Endothelial cell of umbilical vein (primary cell): ENCODE measurements around the gene JAGN1.

ENCODE experiments used
- EZH2 ChIP-seq: IDR thresholded peaks from 2 replicates; pipeline ENCODE4 v1.6.1; 2012; ENCODE audit warnings: borderline replicate concordance, low read depth, mild to moderate bottlenecking, moderate library complexity, low read length, inconsistent platforms; ENCODE audit not compliant: severe bottlenecking
- FOS ChIP-seq: IDR thresholded peaks from 2 replicates; pipeline ENCODE4 v1.6.1; 2011; ENCODE audit warnings: mild to moderate bottlenecking, low read length, moderate library complexity, borderline replicate concordance; ENCODE audit not compliant: insufficient read depth
- GATA2 ChIP-seq: IDR thresholded peaks from 2 replicates; pipeline ENCODE4 v1.7.0; 2011; ENCODE audit warnings: low read depth, mild to moderate bottlenecking, moderate library complexity, mixed read lengths, low read length; ENCODE audit not compliant: insufficient read length, insufficient read depth
- POLR2A ChIP-seq: IDR thresholded peaks from 2 replicates; pipeline ENCODE4 v1.6.1; 2012; ENCODE audit warnings: low read depth, mild to moderate bottlenecking, control low read depth, low read length
- POLR2AphosphoS5 ChIP-seq: IDR thresholded peaks from 2 replicates; pipeline ENCODE4 v1.6.1; 2012; ENCODE audit warnings: low read depth, mild to moderate bottlenecking, control low read depth, low read length, moderate library complexity; ENCODE audit not compliant: insufficient read depth
- TF ChIP-seq, protein P1 (sequence below): IDR thresholded peaks from 2 replicates; pipeline ENCODE4 v1.6.1; 2011; ENCODE audit not compliant: insufficient read depth, insufficient read length
- TF ChIP-seq, protein P2 (sequence below), 2 donors: IDR thresholded peaks; 1 replicate in 1 of 2; 2 replicates in 1 of 2; pipeline ENCODE4 v1.5.1; 2011; ENCODE audit warnings: low read length in 2 of 2, mild to moderate bottlenecking in 2 of 2, moderate library complexity in 2 of 2, control low read depth in 1 of 2, inconsistent platforms in 1 of 2, low read depth in 1 of 2; ENCODE audit not compliant: insufficient read depth in 1 of 2; ENCODE audit errors: extremely low read depth in 1 of 2

DNA sequence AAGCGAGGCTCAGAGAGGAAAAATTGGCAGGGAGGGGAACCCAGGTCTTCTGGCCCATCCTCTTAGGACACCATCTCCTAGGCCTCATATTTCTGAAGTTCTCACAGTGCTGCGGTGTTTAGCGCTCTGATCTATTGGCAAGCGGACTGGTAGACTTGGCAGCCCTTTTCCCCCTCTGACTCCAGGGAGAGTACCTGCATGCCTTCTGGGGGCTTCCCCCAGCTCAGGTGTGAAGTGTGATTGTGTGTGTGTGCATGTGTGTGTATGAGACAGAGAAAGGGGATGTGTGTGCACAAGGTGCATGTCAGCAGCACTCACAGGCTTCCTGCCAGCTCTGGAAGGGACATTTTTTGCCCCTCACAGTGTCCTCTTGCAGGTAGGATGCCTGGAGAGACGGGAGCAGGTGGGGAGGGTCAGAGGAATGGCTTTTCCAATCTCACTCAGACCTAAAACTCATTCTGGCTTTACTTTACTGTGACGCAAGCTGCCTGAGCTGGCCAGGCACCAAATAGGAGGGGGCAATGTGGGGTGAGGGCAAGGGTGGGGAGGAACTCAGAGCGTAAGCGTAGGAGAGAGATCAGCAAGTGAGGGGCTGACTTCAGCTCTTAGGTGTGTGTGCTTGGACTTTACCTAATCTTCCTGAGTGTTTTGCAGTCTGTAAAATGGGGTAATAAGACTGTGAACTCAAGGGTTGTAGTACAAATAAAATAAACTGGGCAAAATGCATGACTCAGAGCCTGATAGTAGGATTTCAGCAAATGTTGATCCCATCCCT lies 8.2 kb downstream of the JAGN1 start:
- TF ChIP-seq POLR2A (no peak), POLR2AphosphoS5 (no peak), EZH2 (no peak), FOS (no peak), GATA2 (no peak)
- TF ChIP-seq, protein P1, sequence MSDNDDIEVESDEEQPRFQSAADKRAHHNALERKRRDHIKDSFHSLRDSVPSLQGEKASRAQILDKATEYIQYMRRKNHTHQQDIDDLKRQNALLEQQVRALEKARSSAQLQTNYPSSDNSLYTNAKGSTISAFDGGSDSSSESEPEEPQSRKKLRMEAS = no peak
- TF ChIP-seq, protein P2, sequence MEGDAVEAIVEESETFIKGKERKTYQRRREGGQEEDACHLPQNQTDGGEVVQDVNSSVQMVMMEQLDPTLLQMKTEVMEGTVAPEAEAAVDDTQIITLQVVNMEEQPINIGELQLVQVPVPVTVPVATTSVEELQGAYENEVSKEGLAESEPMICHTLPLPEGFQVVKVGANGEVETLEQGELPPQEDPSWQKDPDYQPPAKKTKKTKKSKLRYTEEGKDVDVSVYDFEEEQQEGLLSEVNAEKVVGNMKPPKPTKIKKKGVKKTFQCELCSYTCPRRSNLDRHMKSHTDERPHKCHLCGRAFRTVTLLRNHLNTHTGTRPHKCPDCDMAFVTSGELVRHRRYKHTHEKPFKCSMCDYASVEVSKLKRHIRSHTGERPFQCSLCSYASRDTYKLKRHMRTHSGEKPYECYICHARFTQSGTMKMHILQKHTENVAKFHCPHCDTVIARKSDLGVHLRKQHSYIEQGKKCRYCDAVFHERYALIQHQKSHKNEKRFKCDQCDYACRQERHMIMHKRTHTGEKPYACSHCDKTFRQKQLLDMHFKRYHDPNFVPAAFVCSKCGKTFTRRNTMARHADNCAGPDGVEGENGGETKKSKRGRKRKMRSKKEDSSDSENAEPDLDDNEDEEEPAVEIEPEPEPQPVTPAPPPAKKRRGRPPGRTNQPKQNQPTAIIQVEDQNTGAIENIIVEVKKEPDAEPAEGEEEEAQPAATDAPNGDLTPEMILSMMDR (IDR thresholded peaks at IDR 0.05; ENCODE audit: extremely low read depth in 1 of 2, insufficient read depth in 1 of 2, low read depth in 1 of 2, low read length in 2 of 2) = no peak
